Sigmoid colon (tissue), 7 donors: ENCODE measurements around the gene MCOLN3. TPM values are rescaled to one million over a fixed set of nuclear protein-coding genes. Genes with fewer than 3 reads are reported as not detected.

Source experiments
- DNase-seq: peaks from one replicate; pipeline ENCODE4 v3.0.0-alpha.2; 2019
- H3K27ac ChIP-seq, 4 donors: fragments of 200-600 bp; sonication (generic); one replicate each; pipeline ENCODE4 v1.5.1; 2016 to 2019; ENCODE audit warnings: mild to moderate bottlenecking in 1 of 4
- H3K27me3 ChIP-seq, 3 donors: fragments of 200-600 bp; sonication (generic); one replicate each; pipeline ENCODE4 v1.5.1; 2019; ENCODE audit warnings: mild to moderate bottlenecking in 1 of 3
- H3K36me3 ChIP-seq, 4 donors: fragments of 200-600 bp; sonication (generic); one replicate each; pipeline ENCODE4 v1.5.1; 2016 to 2019
- H3K4me1 ChIP-seq, 4 donors: fragments of 200-600 bp; sonication (generic); one replicate each; pipeline ENCODE4 v1.5.1; 2017 to 2019
- H3K4me3 ChIP-seq, 4 donors: fragments of 200-600 bp; sonication (generic); one replicate each; pipeline ENCODE4 v1.5.1; 2017 to 2019; ENCODE audit warnings: mild to moderate bottlenecking in 2 of 4, moderate library complexity in 1 of 4
- H3K9me3 ChIP-seq, 4 donors: fragments of 200-600 bp in 3 of 4; sonication (generic) in 3 of 4; one replicate each; pipeline versions ENCODE4 v1.5.1 to v1.6.1; 2013 to 2019
- CTCF ChIP-seq, 4 experiments: fragments of 450-650 bp in 3 of 4; fragments of 200-600 bp in 1 of 4; IDR thresholded peaks; one replicate each; pipeline ENCODE4 v1.5.1; 2016 to 2019; ENCODE audit warnings: antibody characterized with exemption in 4 of 4, mild to moderate bottlenecking in 3 of 4, moderate library complexity in 2 of 4
- EP300 ChIP-seq, 4 donors: sonication (generic); formaldehyde crosslinking; IDR thresholded peaks; one replicate each; pipeline ENCODE4 v1.6.1; 2017; ENCODE audit warnings: antibody characterized with exemption in 4 of 4
- POLR2A ChIP-seq, 2 donors: fragments of 450-650 bp; IDR thresholded peaks; one replicate each; pipeline ENCODE4 v1.6.1; 2016; ENCODE audit warnings: antibody characterized with exemption in 2 of 2, mild to moderate bottlenecking in 2 of 2, moderate library complexity in 2 of 2
- POLR2AphosphoS5 ChIP-seq, 4 donors: sonication (generic); formaldehyde crosslinking; IDR thresholded peaks; one replicate each; pipeline ENCODE4 v1.6.1; 2017; ENCODE audit warnings: antibody characterized with exemption in 4 of 4
- WGBS, 2 donors: extraction: QIAGEN DNeasy Blood & Tissue Kit; methylation state at CpG; one replicate each; pipeline ENCODE4 v1.1.7; 2013; 5-methylcytosine and 5-hydroxymethylcytosine counted together
- intact Hi-C: fragments of 100-400 bp; cut with DNase I; formaldehyde crosslinking; loops from one replicate; pipeline ENCODE4 v1.15.1; 2023
- polyA plus RNA-seq, 3 donors: library from polyadenylated mRNA; stranded (reverse); fragments of 200-250 nt; gene quantifications; one replicate each; pipeline ENCODE4 v1.2.3, GENCODE V29; 2013
- total RNA-seq, 4 donors: library from RNA; depleted of rRNA; stranded (reverse); fragments of >200 nt; gene quantifications; one replicate each; pipeline ENCODE4 v1.1.0, GENCODE V29; 2016
- donor health status: healthy with polysubstance abuse.
- donor health status: Bipolar disorder and iron deficiency.
- donor health status: healthy.

MCOLN3 gene
- total and polyA plus RNA-seq, 7 donors: 0.23 to 10.8 (median 1.6) TPM

DNA sequence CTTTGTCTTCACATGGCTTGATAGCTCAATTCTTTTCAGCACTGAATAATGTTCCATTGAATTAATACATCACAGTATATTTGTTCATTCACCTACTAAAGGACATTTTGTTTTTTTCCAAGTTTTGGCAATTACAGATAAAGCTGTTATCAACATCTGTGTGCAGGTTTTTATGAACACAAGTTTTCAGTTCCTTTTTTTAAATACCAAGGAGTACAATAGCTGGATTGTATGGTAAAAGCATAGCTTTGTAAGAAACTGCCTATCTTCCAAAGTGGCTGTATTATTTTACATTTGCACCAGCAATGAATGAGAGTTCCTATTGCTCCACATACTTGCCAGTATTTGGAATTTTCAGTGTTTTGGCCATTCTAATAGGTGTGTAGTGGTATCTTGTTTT is 46.6 kb downstream of the MCOLN3 start:
- TF ChIP-seq CTCF (IDR thresholded peaks at IDR 0.05) (no peak), POLR2A (IDR thresholded peaks at IDR 0.05) (no peak), POLR2AphosphoS5 (IDR thresholded peaks at IDR 0.05) (no peak), EP300 (IDR thresholded peaks at IDR 0.05) (no peak)
- Histone ChIP-seq H3K4me3 (no peak overlapping the region), H3K27me3 (peaks cover 11 to 64% (median 16%) of the 10 kb centered on the region in 3 donors), H3K27ac (no peak overlapping the region), H3K9me3 (peaks cover 0 to 2% (median 0%) of the 10 kb centered on the region in 4 donors), H3K4me1 (peaks cover 0 to 21% (median 18%) of the 10 kb centered on the region in 4 donors), H3K36me3 (no peaks in the 10 kb centered on the region)
- no peak for DNase-seq
- intact Hi-C loops: no loop called here

GRCh38 chr1:84998642-84999280 is 49.5 kb downstream of the MCOLN3 start:
- H3K4me1 ChIP-seq: peaks cover 0 to 25% (median 22%) of the 10 kb centered on the region in 4 donors
- WGBS, 2 donors: 39 to 64% methylated on average over 14 of the region's 14 CpGs
- H3K9me3 ChIP-seq: no peaks in the 10 kb centered on the region
- H3K36me3 ChIP-seq: no peaks in the 10 kb centered on the region
- intact Hi-C loops: no loop called here
- no peak overlapping the region for H3K27ac ChIP-seq
- peaks cover 12 to 76% (median 21%) of the 10 kb centered on the region in 3 donors for H3K27me3 ChIP-seq
- no peak for DNase-seq
- peak overlapping the region in 1 of 4 donors; percentile 59 for H3K4me3 ChIP-seq
- TF ChIP-seq POLR2A (IDR thresholded peaks at IDR 0.05) (no peak), EP300 (IDR thresholded peaks at IDR 0.05) (no peak), POLR2AphosphoS5 (IDR thresholded peaks at IDR 0.05) (no peak), CTCF (IDR thresholded peaks at IDR 0.05) (no peak)

- Histone ChIP-seq H3K4me1 (peaks cover 0 to 25% (median 22%) of the 10 kb centered on the region in 4 donors), H3K4me3 (peak overlapping the region; percentile 20 to 59 (median 56)), H3K36me3 (no peaks in the 10 kb centered on the region), H3K9me3 (no peaks in the 10 kb centered on the region), H3K27ac (no peak overlapping the region), H3K27me3 (peaks cover 12 to 72% (median 21%) of the 10 kb centered on the region in 3 donors)
- no peak for TF ChIP-seq CTCF (IDR thresholded peaks at IDR 0.05)
- TF ChIP-seq POLR2A (IDR thresholded peaks at IDR 0.05): no peak
- TF ChIP-seq POLR2AphosphoS5 (IDR thresholded peaks at IDR 0.05): no peak
- no peak for TF ChIP-seq EP300 (IDR thresholded peaks at IDR 0.05)
- intact Hi-C loops: no loop called here
- WGBS, 2 donors: 1 to 2% methylated on average over 58 of the region's 58 CpGs
- DNase-seq: no peak
Measured at GRCh38 chr1:84997667-84998600, 50.4 kb downstream of the MCOLN3 start.

DNA sequence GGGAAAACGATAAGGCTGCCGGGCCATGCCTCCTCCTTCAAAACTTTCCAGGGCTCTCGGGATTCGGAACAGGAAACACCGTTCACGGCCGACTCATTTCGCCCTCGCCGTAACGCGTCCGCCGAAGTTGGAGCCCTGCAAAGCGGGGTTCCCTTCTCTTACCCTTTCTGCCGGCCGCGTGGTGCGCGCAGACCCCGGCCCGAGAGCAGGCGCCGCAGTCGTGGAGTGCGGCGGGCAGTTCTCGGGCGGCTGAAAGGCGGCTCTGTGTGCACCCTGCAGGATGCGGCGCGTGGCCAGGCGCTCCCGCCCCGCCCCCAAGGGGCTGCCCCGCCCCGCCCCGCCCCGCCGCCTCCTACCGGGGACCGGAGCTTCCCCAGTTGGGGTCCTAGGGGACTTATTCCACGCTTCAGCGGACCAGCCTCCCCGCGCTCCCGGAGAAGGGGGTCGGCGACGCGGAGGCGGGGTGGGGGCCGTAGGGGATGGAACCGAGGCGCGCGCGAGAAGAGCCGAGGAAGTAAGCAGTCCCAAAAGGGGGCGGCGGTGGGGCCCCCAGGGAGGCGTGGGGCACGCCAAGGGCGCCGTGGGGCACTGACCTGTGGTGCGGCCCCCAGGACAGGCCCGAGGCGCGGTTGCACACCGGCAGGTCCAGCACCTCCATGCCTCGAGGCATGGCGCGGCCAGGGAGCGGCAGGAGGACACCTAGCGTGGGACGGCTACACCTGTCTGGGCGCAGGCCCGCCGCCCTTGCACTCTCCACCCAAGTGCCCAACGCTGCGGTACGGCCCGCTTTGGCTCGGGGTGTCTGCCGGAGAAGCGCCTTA is 51.2 kb downstream of the MCOLN3 start, which contains the start of gene MCOLN2:
MCOLN2 (minus strand) TSS at position 268 of the 821 bp plus-strand sequence; CDS start at position 27, 241 bp downstream.
- Histone ChIP-seq H3K4me3 (peak within 1 kb of the TSS; percentile 20 to 59 (median 56)), H3K4me1 (peaks cover 0 to 25% (median 22%) of the 10 kb centered on the region in 4 donors), H3K27ac (no peak within 1 kb of the TSS), H3K9me3 (no peaks in the 10 kb centered on the region), H3K36me3 (no peaks in the 10 kb centered on the region), H3K27me3 (peaks cover 12 to 64% (median 21%) of the 10 kb centered on the region in 3 donors)
- intact Hi-C loops: no loop called here
- DNase-seq: no peak
- 0 to 1% methylated on average over 87 of the region's 87 CpGs for WGBS, 2 donors
- TF ChIP-seq EP300 (IDR thresholded peaks at IDR 0.05) (no peak), POLR2AphosphoS5 (IDR thresholded peaks at IDR 0.05) (no peak), CTCF (IDR thresholded peaks at IDR 0.05) (no peak), POLR2A (IDR thresholded peaks at IDR 0.05) (no peak)
